H1 (cell line): ENCODE results near the gene BBS1. TPM values are rescaled to one million over a fixed set of nuclear protein-coding genes. Genes with fewer than 3 reads are reported as not detected.
A peak's percentile ranks its signal among the peaks of the same experiment; 100 is the strongest.

Source experiments
- CTCF ChIA-PET: fragments of 300-600 bp; sonication (Branson Sonifier 250); formaldehyde crosslinking; loops from one replicate; lab custom pipeline; 2021; ENCODE audit not compliant: partially characterized antibody; lab: Charles Lee
- POLR2A ChIA-PET: fragments of 300-600 bp; sonication (Branson Sonifier 250); formaldehyde crosslinking; loops from one replicate; lab custom pipeline; 2021; ENCODE audit warnings: inconsistent platforms; ENCODE audit not compliant: partially characterized antibody; lab: Charles Lee
- DNase-seq, 2 experiments: peaks; one replicate each; pipeline versions ENCODE4 v3.0.0 to v3.0.0-alpha.2; 2010 to 2022; ENCODE audit warnings: low spot score in 2 of 2, low read depth in 1 of 2, mixed read lengths in 1 of 2
- FAIRE-seq: peaks from 2 replicates; lab custom pipeline; 2011; peaks lifted over from hg19 to GRCh38; lab: Jason Lieb, UNC
- H2AFZ ChIP-seq: 2 replicates; pipeline ENCODE4 v1.8.1; 2012; ENCODE audit warnings: low read length, inconsistent platforms
- H2AK5ac ChIP-seq: 2 replicates; pipeline ENCODE4 v1.6.1; 2013; ENCODE audit warnings: low read depth, low read length
- H2BK120ac ChIP-seq: replicated peaks from 2 replicates; pipeline ENCODE3; 2013; ENCODE audit warnings: low read depth, low read length, inconsistent platforms
- H2BK12ac ChIP-seq: 2 replicates; pipeline ENCODE4 v1.6.1; 2013; ENCODE audit warnings: low read depth, low read length
- H2BK15ac ChIP-seq: 2 replicates; pipeline ENCODE4 v1.6.1; 2013; ENCODE audit warnings: low read length
- H2BK20ac ChIP-seq: 2 replicates; pipeline ENCODE4 v1.6.1; 2013; ENCODE audit warnings: low read length
- H2BK5ac ChIP-seq: 2 replicates; pipeline ENCODE4 v1.6.1; 2013; ENCODE audit warnings: low read depth, low read length
- H3K14ac ChIP-seq: 2 replicates; pipeline ENCODE4 v1.6.1; 2013; ENCODE audit warnings: inconsistent platforms; ENCODE audit not compliant: insufficient read length
- H3K18ac ChIP-seq: 2 replicates; pipeline ENCODE4 v1.6.1; 2013; ENCODE audit warnings: low read length; ENCODE audit errors: extremely low read depth
- H3K23ac ChIP-seq: 2 replicates; pipeline ENCODE4 v1.6.1; 2013; ENCODE audit warnings: inconsistent platforms; ENCODE audit not compliant: insufficient read length
- H3K23me2 ChIP-seq: 2 replicates; pipeline ENCODE4 v1.6.1; 2013; ENCODE audit warnings: low read depth, low read length
- H3K27ac ChIP-seq: 2 replicates; pipeline ENCODE4 v1.6.1; 2011; ENCODE audit warnings: low read depth, low read length, inconsistent platforms
- H3K27me3 ChIP-seq, 4 experiments: replicated peaks in 1 of 4; 1 replicate in 1 of 4; 2 replicates in 3 of 4; pipeline versions ENCODE4 v1.6.1 to v1.8.1; 2011 to 2013; ENCODE audit warnings: low read length in 3 of 4, mild to moderate bottlenecking in 3 of 4, inconsistent platforms in 2 of 4, mixed read lengths in 2 of 4, moderate library complexity in 1 of 4; ENCODE audit not compliant: control insufficient read depth in 3 of 4, insufficient read depth in 3 of 4; ENCODE audit errors: extremely low read depth in 1 of 4
- H3K36me3 ChIP-seq, 4 experiments: 2 replicates each; pipeline versions ENCODE4 v1.6.1 to v1.8.1; 2011 to 2013; ENCODE audit warnings: mild to moderate bottlenecking in 4 of 4, low read length in 3 of 4, moderate library complexity in 2 of 4, control low read depth in 1 of 4, inconsistent platforms in 1 of 4; ENCODE audit not compliant: insufficient read depth in 4 of 4, control insufficient read depth in 2 of 4
- H3K4ac ChIP-seq: replicated peaks from 2 replicates; pipeline ENCODE3; 2013; ENCODE audit warnings: low read length, low read depth, mixed read lengths, inconsistent platforms; ENCODE audit not compliant: insufficient read length
- H3K4me1 ChIP-seq, 4 experiments: replicated peaks in 1 of 4; 1 replicate in 1 of 4; 2 replicates in 3 of 4; pipeline versions ENCODE4 v1.6.1 to v1.8.1; 2011 to 2013; ENCODE audit warnings: low read length in 3 of 4, inconsistent platforms in 2 of 4, mixed read lengths in 1 of 4; ENCODE audit not compliant: insufficient read depth in 4 of 4, control insufficient read depth in 3 of 4
- H3K4me2 ChIP-seq, 2 experiments: 2 replicates each; pipeline versions ENCODE4 v1.6.1 to v1.8.1; 2011 to 2013; ENCODE audit warnings: low read depth in 2 of 2, low read length in 2 of 2, control low read depth in 1 of 2, inconsistent platforms in 1 of 2, mild to moderate bottlenecking in 1 of 2; ENCODE audit not compliant: insufficient read depth in 1 of 2
- H3K4me3 ChIP-seq, 4 experiments: fragments of 200-600, 300-600 bp in 1 of 4; sonication (generic), shearing (Covaris generic), sonication (Bioruptor Twin) in 1 of 4; 2 replicates each; pipeline versions ENCODE4 v1.5.1 to v1.8.1; 2011 to 2016; ENCODE audit warnings: low read length in 4 of 4, low read depth in 3 of 4, control low read depth in 2 of 4, inconsistent platforms in 2 of 4, mild to moderate bottlenecking in 2 of 4, mixed read lengths in 1 of 4, moderate library complexity in 1 of 4; ENCODE audit not compliant: insufficient read depth in 2 of 4; ENCODE audit errors: extremely low read depth in 1 of 4
- H3K56ac ChIP-seq: replicated peaks from 2 replicates; pipeline ENCODE3; 2013; ENCODE audit warnings: low read depth, mild to moderate bottlenecking, mixed read lengths, low read length, inconsistent platforms; ENCODE audit not compliant: insufficient read length
- H3K79me1 ChIP-seq: 2 replicates; pipeline ENCODE4 v1.6.1; 2013; ENCODE audit warnings: low read depth, low read length, control low read depth
- H3K79me2 ChIP-seq, 2 experiments: 2 replicates each; pipeline versions ENCODE4 v1.6.1 to v1.8.1; 2012 to 2013; ENCODE audit warnings: low read length in 2 of 2, mild to moderate bottlenecking in 2 of 2, inconsistent platforms in 1 of 2; ENCODE audit not compliant: insufficient read depth in 2 of 2, control insufficient read depth in 1 of 2
- H3K9ac ChIP-seq, 4 experiments: replicated peaks in 1 of 4; 1 replicate in 1 of 4; 2 replicates in 3 of 4; pipeline versions ENCODE4 v1.6.1 to v1.8.1; 2011 to 2013; ENCODE audit warnings: low read depth in 3 of 4, low read length in 3 of 4, control low read depth in 2 of 4, mild to moderate bottlenecking in 2 of 4, moderate library complexity in 2 of 4, inconsistent platforms in 1 of 4; ENCODE audit errors: extremely low read depth in 1 of 4
- H3K9me3 ChIP-seq, 2 experiments: 2 replicates each; pipeline versions ENCODE4 v1.6.1 to v1.8.1; 2012 to 2013; ENCODE audit warnings: mild to moderate bottlenecking in 2 of 2, moderate library complexity in 2 of 2, control low read depth in 1 of 2, inconsistent platforms in 1 of 2, low read depth in 1 of 2, low read length in 1 of 2, mixed read lengths in 1 of 2; ENCODE audit not compliant: insufficient read depth in 2 of 2
- H4K20me1 ChIP-seq, 2 experiments: replicated peaks in 1 of 2; 2 replicates each; pipeline versions ENCODE3 to v1.8.1; 2011 to 2013; ENCODE audit warnings: inconsistent platforms in 2 of 2, low read length in 2 of 2, mild to moderate bottlenecking in 1 of 2; ENCODE audit not compliant: insufficient read depth in 2 of 2, control insufficient read depth in 1 of 2
- H4K5ac ChIP-seq: 2 replicates; pipeline ENCODE4 v1.6.1; 2013; ENCODE audit warnings: low read length, low read depth, mixed read lengths, inconsistent platforms; ENCODE audit not compliant: insufficient read length
- H4K8ac ChIP-seq: 2 replicates; pipeline ENCODE4 v1.8.0; 2013; ENCODE audit warnings: mild to moderate bottlenecking, moderate library complexity, low read length, inconsistent platforms; ENCODE audit not compliant: insufficient read depth; ENCODE audit errors: extremely low read depth
- H4K91ac ChIP-seq: replicated peaks from 2 replicates; pipeline ENCODE3; 2013; ENCODE audit warnings: low read length, mixed read lengths, inconsistent platforms; ENCODE audit not compliant: insufficient read length
- JUN ChIP-seq: IDR thresholded peaks from 2 replicates; pipeline ENCODE4 v1.6.1; 2011; ENCODE audit warnings: low read depth, mild to moderate bottlenecking, improper control_type of control experiment, low read length
- TAF1 ChIP-seq: IDR thresholded peaks from 2 replicates; pipeline ENCODE4 v1.6.1; 2011; ENCODE audit warnings: mild to moderate bottlenecking, low read depth, low read length
- WGBS, 2 experiments: shearing (Covaris generic) in 1 of 2; methylation state at CpG; one replicate each; pipeline versions ENCODE4 v1.1.6 to v1.1.7; 2013 to 2015; ENCODE audit warnings: low lambda C conversion rate in 2 of 2, mixed read lengths in 2 of 2, inconsistent platforms in 1 of 2, low coverage in 1 of 2, missing lambda C conversion rate in 1 of 2; ENCODE audit not compliant: insufficient replicate concordance in 2 of 2, insufficient coverage in 1 of 2, insufficient read length in 1 of 2; ENCODE audit errors: extremely low coverage in 1 of 2, missing lambda C conversion rate in 1 of 2; 5-methylcytosine and 5-hydroxymethylcytosine counted together
- polyA plus RNA-seq, 7 experiments: library from polyadenylated mRNA; depleted of rRNA in 3 of 7; stranded (reverse) in 5 of 7; unstranded in 2 of 7; fragments of >200 nt in 5 of 7; fragments of 200-250 nt in 2 of 7; gene quantifications; 1 replicate in 5 of 7; 2 replicates in 1 of 7; 4 replicates in 1 of 7; pipeline versions ENCODE4 v1.2.1 to v1.2.3, GENCODE V29; 2011 to 2013; ENCODE audit warnings: missing spikeins in 2 of 7, mixed read lengths in 2 of 7
- total RNA-seq: library from RNA; stranded (reverse); fragmentation: NEBNext Ultra II Directional; extraction: Animal tissue kit (Norgen Biotek cat#: 25700); gene quantifications from 2 replicates; pipeline ENCODE4 v1.2.1, GENCODE V29; 2021

Gene BBS1
- total and polyA plus RNA-seq, 2 of the 8 experiments (the other 6 are each of a cell fraction or from before 2014, with no cell fraction given): 19.1 to 19.5 TPM

DNA sequence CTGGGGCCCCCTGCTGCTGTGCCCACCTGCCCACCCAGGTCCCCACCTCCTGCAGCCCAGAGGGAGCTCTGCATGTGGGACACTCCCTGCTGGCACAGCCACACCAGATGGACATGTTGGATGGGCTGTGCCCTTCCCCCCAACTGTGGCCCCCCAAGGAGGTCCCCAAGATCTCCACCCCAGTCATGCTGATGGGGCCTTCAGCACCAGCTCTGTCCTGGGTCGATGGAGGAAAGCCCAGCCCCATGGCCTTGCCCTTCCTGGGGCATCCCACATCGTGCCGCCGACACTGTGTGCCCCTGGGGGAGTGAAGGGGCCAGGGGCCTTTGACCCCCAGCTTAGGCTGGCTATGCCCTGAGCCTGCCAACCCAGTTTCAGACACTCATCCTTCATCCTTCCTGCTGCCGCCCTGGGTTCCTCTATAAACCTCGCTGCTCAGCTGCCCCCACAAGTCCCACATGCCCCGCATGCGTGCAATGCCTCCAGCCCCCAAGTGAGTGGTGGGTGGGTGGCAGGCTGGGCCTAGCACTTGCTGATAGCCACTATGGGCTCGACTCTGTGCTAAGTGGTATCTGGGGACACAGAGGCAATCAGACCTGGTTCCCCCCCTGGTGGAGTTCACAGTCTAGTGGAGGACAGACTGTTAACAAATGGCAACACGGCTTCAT, 34.1 kb upstream of the BBS1 start:
- no peak for FAIRE-seq
- Histone ChIP-seq H2BK12ac (no peak overlapping the region), H4K8ac (peak overlapping the region; percentile 45), H3K9me3 (no peaks in the 10 kb centered on the region), H3K18ac (peak overlapping the region; percentile 40; the same call in 1 of the 2 replicates), H2AFZ (no peak overlapping the region), H2AK5ac (no peak overlapping the region), H3K4me1 (peaks cover 0 to 6% (median under 1%) of the 10 kb centered on the region in 4 experiments; a peak in 3 of 7 replicates), H3K4me3 (no peak overlapping the region), H3K27ac (no peak overlapping the region), H3K4me2 (no peak overlapping the region; a peak in 1 of 4 replicates), H3K9ac (no peak overlapping the region), H3K79me2 (no peaks in the 10 kb centered on the region), H3K14ac (no peak overlapping the region), H3K4ac (no peak overlapping the region), H3K79me1 (no peaks in the 10 kb centered on the region), H2BK20ac (no peak overlapping the region), H2BK120ac (no peak overlapping the region), H3K23me2 (peaks cover 5% of the 10 kb centered on the region; the same call in 1 of the 2 replicates), H3K56ac (no peak overlapping the region), H4K91ac (no peak overlapping the region), H2BK5ac (peak overlapping the region; percentile 47; the same call in 1 of the 2 replicates), H4K20me1 (peaks cover 2% of the 10 kb centered on the region in 2 experiments), H2BK15ac (no peak overlapping the region), H3K36me3 (no peaks in the 10 kb centered on the region; a peak in 2 of 8 replicates), H4K5ac (no peak overlapping the region), H3K23ac (no peak overlapping the region), H3K27me3 (no peaks in the 10 kb centered on the region)
- 90% methylated on average over 9 of the region's 10 CpGs; no CpG with 5 or more reads in 1 of the 2 experiments for WGBS, 2 experiments
- ChIA-PET CTCF (interaction anchor here (0.6 to 1.5 kb wide), 10 partner anchors 9 to 177 kb away, joined by 3 to 5 read pairs (median 3); partner anchors contain the start of genes MRPL11 and PELI3), POLR2A (interaction anchor here (1.1 to 6.1 kb wide), 2 partner anchors 8 to 17 kb away, joined by 3 to 85 read pairs; partner anchors contain the start of gene PELI3)
- DNase-seq: peak in 1 of 2 experiments; percentile 48
- no peak for TF ChIP-seq TAF1
- TF ChIP-seq JUN: no peak
